ENCODE data around the gene SP1.

- TF ChIP-seq, protein P1, sequence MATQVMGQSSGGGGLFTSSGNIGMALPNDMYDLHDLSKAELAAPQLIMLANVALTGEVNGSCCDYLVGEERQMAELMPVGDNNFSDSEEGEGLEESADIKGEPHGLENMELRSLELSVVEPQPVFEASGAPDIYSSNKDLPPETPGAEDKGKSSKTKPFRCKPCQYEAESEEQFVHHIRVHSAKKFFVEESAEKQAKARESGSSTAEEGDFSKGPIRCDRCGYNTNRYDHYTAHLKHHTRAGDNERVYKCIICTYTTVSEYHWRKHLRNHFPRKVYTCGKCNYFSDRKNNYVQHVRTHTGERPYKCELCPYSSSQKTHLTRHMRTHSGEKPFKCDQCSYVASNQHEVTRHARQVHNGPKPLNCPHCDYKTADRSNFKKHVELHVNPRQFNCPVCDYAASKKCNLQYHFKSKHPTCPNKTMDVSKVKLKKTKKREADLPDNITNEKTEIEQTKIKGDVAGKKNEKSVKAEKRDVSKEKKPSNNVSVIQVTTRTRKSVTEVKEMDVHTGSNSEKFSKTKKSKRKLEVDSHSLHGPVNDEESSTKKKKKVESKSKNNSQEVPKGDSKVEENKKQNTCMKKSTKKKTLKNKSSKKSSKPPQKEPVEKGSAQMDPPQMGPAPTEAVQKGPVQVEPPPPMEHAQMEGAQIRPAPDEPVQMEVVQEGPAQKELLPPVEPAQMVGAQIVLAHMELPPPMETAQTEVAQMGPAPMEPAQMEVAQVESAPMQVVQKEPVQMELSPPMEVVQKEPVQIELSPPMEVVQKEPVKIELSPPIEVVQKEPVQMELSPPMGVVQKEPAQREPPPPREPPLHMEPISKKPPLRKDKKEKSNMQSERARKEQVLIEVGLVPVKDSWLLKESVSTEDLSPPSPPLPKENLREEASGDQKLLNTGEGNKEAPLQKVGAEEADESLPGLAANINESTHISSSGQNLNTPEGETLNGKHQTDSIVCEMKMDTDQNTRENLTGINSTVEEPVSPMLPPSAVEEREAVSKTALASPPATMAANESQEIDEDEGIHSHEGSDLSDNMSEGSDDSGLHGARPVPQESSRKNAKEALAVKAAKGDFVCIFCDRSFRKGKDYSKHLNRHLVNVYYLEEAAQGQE (tag by site-specific recombination; IDR thresholded peaks at IDR 0.05) = no peak
- TF ChIP-seq YY1 (tag by site-specific recombination; IDR thresholded peaks at IDR 0.05) = no peak
- no peak for TF ChIP-seq ZBTB1 (tag by site-specific recombination; IDR thresholded peaks at IDR 0.05)
- TF ChIP-seq ZFP41 (tag by site-specific recombination; IDR thresholded peaks at IDR 0.05; ENCODE audit: borderline replicate concordance) = no peak
- TF ChIP-seq ZNF423 (tag by site-specific recombination; IDR thresholded peaks at IDR 0.05) = 0 out of 2 replicates have a peak, but pooled peaks have one; percentile 30
- TF ChIP-seq ZBTB7A (tag by site-specific recombination; IDR thresholded peaks at IDR 0.05; ENCODE audit: low read depth) = no peak
Observed at GRCh38 chr12:53344824-53345485, 35.0 kb upstream of the SP1 start.

Data from HEK293 (cell line).